Measurements from ENCODE around the gene SLC27A2.
A peak's percentile ranks its signal among the peaks of the same experiment; 100 is the strongest.
"Not testable (repeated sequence)": the region's sequence is repeated elsewhere in the genome, so short reads cannot be mapped to it uniquely, and the experiment has no call there.

The SLC27A2 gene

DNA sequence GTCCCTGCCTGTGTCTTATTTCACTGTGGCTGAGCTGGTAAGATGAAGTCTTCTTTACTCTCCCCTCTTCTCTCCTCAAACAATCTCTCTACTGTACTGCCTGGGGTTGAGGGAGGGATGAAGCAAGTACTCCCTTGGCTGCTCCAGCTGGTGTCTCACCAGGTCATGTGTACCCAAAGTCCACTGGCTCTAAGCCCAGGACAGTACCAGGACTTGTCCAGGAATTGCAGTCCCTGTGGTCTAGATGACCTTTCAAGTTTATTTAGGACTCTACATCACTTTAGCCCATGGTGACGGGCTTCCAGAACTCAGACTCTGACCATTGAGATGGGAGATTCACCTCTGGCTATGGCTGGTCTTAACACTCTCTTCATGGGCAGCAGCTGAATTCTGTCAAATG, 17.5 kb upstream of the SLC27A2 start:
- no peak for DNase-seq

DNA sequence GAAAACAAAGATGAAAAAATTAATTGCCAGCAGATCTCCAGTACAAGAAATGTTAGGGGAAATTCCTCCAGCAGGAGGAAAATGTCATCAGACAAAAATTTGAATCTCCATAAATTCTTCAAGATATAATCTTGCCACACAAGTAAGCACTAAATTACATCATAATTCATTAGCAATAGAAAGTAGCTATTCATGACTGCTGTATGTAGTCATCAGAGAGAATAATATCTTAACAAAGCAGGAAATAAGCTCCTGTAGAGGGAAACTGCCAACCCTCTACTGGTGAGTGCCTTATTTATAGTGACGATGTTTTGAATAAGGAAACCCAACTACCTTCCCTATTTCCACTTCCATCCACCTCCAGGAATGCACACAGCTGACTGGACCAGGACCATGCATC, 15.8 kb upstream of the SLC27A2 start:
- no peak for DNase-seq

DNA sequence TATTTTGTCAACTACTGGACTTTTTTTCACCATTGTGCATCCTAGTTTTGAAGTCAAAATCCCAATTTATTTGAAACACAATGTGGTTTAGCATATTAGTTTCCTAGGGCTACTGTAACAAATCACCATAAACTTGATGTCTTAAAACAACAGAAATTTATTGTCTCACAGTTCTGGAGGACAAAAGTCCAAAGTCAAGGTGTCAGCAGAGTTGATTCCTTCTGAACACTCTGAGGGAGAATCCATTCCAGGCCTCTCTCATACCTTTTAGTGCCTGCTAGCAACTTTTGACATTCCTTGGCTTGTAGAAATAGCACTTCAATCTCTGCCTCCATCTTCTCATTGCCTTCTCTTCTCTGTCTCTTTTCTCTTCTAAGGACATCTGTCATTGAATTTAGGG, 14.9 kb upstream of the SLC27A2 start:
- no peak for DNase-seq

DNA sequence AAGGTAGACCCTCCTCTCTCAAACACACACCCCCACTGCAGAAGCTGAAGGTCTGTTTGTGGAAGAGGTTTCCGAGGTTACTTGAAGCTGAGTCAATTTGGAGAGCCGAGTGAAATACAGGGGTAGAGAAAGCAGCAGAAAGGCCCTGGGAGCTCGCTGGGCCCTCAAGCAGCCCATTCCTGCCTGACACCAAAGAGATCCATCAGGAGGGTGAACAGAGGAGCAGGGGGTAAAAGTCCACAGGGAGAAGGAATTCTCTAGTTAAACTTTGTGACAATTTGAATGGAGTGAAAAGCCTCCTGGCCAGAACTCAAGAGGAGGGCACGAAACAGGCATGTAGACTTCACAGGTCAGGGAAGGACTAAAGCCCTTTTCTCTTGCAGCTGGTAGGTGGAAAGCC, 13.6 kb upstream of the SLC27A2 start:
- no peak for DNase-seq

DNA sequence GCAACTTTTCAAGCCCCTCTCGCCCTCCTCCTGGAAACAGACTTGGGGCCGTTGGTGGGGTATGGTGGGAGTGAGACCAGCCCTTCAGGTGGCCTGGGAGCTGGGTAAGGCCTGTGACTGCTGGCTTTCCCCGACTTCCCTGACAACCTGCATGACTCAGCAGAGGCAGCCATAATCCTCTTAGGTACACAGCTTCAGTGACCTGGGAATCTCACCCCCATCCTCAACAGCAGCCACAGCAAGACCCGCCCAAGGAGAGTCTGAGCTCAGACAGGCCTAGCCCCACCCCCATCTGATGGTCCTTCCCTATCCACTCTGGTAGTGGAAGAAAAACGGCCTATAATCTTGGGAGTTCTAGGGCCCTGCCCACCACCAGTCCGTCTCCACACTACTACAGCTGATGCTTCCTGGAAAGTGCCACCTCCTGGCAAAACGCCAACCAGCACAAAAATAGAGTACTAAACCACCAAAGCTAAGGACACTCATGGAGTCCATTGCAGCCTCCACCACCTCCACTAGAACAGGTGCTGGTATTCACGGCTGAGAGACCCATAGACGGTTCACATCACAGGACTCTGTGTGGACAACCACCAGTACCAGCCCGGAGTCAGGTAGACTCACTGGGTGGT, 13.1 kb upstream of the SLC27A2 start:
- DNase-seq, result no peak

DNA sequence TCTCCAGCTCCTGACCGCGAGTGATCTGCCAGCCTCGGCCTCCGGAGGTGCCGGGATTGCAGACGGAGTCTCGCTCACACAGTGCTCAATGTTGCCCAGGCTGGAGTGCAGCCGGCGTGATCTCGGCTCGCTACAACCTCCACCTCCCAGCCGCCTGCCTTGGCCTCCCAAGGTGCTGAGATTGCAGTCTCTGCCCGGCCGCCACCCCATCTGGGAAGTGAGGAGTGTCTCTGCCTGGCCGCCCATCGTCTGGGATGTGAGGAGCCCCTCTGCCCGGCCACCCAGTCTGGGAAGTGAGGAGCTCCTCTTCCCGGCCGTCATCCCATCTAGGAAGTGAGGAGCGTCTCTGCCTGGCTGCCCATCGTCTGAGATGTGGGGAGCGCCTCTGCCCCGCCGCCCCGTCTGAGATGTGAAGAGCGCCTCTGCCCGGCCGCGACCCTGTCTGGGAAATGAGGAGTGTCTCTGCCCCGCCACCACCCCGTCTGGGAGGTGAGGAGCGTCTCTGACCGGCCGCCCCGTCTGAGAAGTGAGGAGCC, 9.6 kb upstream of the SLC27A2 start:
- DNase-seq, result not testable (repeated sequence)

DNA sequence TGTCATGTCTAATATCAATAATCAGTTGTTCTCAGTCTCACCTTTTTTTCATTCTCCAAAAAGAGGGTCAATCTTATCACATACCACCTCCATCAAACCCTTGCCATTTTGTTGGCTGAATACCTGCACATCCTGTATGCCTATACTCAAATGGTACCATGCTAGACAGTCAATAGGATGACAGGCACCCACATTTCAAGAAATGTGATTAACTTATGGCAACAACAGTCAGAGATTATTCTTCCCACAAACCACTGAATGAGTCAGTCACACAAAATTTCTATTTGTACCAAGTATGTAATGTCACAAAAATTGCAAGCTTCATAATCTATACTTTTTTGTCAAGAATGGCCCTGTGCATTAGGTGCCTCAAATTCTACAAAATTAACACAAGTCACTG, 5.1 kb upstream of the SLC27A2 start:
- no peak for DNase-seq

DNA sequence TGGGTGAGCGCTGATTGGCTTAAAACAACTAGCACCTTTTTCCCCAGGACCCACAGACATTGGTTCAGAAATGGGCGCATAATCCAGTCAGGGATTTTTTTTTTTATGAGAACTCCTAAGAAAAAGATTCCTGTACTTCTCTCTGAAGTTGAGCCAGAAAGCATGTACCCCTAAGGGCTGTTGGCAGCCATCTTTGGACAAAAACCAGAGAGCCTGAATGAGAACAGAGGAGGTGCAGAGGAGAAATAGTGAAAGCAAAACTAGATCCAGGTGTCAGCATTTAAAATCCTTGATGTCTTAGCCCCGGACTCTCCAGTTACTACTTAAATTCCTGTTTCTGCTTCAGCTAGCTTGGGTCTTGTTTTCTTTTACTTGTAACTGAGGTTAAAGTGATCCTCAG, 1.9 kb upstream of the SLC27A2 start:
- no peak for DNase-seq

DNA sequence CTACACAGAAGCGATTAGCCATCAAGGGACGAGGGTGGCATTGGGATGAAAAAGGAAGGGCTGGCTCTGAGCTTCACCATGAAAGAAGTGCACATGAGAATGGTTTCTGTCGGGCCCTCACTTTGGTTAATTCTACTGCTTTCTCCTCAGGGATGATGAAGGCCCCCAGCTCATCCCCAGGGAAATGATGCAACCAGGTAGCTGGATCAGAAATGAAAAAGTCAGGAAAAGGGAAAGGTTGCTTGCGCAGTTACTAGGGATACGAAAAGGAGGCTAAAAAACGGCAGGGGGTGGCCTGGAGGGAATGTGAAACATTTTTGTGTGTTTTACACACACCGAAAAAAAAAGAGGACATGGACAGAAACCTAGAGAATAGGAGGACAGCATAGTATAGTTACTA, 1.4 kb upstream of the SLC27A2 start:
- DNase-seq, result no peak

DNA sequence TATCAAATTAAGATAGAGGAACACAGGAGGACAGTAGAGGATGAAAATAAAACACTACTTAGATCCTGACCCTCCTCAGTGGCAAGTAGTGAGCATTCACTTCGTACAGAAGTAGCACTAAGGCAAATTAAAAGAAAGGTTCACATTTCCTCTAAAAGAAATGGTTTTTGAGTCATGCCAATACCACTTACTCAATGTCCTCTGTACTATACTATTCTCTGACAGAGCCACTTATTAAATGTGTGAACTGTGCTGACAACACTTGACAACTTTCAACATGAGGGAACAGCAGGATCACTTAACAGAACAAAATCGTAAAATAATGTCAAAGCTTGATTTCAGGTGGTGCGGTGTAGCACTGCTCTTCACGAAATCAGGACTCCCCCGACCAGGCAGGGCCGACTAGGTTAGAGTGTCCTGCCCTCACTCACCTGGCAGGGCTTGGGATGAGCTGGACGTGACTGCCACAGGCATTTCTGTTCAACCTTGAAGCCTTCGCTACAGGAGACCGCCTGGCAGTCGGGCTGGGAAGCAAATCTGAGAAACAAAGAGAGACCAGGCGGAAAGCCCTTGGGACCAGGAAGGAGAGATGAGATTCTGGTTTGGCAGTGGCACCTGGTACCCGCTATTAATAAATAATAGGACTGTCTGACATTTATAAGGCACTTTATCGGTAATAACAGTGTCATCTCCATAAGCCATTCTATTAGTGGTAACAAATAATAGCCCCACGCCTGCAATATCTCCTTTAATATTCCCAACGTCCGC, 611 bp upstream of the SLC27A2 start:
- DNase-seq, result no peak

DNA sequence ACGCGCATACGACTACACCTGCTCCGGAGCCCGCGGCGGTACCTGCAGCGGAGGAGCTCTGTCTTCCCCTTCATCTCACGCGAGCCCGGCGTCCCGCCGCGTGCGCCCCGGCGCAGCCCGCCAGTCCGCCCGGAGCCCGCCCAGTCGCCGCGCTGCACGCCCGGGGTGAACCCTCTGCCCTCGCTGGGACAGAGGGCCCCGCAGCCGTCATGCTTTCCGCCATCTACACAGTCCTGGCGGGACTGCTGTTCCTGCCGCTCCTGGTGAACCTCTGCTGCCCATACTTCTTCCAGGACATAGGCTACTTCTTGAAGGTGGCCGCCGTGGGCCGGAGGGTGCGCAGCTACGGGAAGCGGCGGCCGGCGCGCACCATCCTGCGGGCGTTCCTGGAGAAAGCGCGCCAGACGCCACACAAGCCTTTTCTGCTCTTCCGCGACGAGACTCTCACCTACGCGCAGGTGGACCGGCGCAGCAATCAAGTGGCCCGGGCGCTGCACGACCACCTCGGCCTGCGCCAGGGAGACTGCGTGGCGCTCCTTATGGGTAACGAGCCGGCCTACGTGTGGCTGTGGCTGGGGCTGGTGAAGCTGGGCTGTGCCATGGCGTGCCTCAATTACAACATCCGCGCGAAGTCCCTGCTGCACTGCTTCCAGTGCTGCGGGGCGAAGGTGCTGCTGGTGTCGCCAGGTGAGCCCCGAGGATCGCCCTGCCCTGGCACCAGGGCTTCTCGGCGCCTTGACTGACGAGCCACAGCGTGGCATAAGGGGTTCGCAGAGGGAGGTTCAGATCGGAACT, 420 bp downstream of the SLC27A2 start:
- DNase-seq, result peak; percentile 40 to 47

DNA sequence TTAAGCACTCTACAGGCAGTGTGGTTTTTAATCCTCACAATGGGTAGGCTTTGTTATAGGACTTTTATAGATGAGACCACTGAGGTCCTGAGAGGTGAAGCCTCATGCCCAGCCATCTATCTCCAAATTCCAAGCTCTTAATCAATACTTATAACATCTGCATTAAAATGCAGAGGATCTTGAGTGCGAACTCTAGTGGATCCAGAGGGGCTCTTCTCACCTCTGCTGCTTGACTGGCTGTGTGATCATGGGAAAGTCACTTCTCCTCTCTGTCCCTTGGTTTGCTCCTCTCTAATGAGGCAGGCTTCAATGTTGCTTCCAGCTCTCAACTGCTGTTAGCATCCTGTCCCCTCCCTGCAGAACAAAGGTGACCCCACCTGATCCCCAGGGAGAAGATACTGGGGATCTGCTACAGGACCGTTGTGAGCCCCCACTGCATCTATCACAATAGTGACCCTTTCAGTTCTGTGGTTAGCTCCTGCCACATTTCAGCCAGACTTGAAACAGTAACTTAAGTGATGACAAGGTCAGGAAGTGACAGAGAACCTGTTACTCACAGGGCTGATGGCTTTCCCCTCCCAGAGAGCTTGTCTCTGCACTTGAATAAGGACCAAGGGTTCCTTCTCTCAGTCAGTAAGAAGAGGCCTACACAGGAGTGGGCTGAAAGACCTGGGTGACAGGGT, 1.3 kb downstream of the SLC27A2 start:
- DNase-seq, result no peak

DNA sequence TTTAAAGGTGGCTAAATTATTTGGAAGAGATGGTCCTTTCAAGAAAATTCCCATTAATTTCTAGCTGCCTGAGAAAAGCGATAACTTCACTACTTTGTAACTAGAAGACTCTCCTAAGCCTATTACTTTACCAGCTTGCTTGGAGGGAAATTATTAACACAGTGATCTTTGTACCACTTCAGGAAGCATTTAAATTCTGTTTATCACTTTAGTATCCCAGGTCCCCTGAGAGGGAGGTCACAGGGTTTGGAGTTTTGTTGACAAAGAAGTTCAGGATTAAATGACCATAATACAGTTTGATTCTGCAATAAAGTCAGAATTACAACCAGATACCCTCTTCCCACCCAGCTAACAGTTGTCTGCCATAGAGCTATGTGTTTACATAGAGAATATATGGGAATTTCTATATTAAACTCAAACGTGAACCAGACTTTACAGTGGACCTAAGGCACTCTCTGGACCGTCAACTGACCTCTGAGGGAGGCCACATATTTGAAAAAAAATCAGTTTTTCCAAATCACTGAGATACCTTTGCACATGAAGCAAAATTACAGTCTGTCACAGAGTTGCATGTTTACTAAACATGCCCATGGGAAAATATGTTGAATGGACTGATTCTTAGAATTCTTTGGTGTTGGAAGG, 3.0 kb downstream of the SLC27A2 start:
- no peak for DNase-seq

DNA sequence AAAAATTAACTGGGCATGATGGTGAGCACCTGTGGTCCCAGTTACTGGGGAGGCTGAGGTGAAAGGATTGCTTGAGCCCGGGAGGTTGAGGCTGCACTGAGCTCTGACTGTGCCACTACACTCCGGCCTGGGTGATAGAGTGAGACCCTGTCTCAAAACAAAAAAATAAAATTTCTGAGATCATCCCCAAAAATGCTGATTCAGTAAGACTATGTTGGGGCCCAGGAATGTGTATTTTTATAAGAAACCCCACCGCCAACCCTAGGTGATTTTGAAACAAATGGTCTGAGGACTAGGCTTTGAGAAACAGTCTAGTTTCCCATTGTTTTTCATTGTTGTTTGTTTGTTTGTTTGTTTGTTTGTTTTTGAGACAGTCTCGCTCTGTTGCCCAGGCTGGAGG, 4.1 kb downstream of the SLC27A2 start:
- no peak for DNase-seq

DNA sequence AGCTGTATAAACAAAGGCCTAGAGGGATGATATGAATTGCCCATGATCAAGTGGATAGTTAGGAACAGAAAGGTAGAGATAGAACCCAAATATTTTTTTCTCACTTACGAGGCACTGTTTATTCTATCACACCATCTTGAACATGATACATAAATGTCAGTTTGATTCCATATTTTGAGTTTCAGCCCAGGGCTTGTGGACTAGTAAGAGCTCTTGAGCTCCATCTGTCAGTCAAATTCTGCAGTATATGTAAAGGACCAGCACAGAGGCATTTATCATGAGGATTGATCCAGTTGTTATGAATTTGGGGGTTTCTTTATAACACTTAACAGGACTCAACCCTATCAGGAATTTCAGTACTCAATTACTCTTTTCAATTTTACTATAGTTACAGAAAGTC, 4.8 kb downstream of the SLC27A2 start:
- no peak for DNase-seq

DNA sequence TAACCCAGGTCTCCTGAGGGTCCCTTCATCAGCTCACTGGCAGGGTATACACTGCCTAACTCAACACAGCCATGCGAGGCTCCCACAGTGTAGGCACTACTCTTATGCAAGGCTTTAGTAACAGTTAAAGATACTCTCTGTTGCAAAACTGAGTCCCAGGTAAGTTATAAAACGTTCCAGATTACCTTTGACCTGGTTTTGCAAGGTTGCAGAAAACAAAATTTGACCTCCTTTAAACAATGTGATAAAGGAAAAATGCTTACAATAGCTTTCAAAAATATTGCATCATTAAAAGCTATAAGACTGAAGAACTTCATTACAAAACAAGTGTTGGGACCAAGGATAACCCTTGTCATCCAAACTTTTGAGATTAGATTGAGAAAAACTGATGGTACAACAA, 5.5 kb downstream of the SLC27A2 start:
- DNase-seq, result no peak

DNA sequence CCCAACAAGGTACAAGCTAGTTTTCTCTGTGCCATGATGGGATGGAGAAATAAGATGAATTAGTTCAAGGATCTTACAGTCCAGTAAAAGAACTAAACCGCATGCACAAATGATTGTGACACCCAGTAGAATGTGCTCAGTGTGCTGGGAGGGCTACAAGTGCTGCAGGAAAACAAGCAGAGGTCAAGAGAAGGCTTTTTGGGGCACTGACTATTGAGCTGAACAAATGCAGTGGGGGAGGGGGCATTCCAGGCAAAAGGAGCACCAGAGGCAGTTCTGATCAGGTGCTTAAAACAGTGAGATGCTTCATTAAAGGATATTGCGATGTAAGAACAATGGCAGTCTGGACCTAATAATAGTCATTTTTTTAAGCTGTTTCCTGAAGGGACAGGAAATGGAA, 6.0 kb downstream of the SLC27A2 start:
- DNase-seq, result no peak

DNA sequence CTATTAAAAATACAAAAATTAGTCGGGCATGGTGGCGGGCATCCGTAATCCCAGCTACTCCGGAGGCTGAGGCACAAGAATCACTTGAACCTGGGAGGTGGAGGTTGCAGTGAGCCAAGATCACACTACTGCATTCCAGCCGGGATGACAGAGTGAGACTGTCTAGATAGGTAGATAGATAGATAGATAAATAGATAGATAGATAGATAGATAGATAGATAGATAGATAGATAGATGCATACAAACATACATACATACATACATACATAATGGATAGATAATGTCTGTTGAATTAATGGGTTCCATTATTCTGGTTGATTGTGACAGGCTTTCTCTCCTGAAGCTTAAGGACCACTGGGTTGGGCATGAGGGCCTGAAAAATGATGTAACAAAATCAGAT, 6.8 kb downstream of the SLC27A2 start:
- DNase-seq, result not testable (repeated sequence)

DNA sequence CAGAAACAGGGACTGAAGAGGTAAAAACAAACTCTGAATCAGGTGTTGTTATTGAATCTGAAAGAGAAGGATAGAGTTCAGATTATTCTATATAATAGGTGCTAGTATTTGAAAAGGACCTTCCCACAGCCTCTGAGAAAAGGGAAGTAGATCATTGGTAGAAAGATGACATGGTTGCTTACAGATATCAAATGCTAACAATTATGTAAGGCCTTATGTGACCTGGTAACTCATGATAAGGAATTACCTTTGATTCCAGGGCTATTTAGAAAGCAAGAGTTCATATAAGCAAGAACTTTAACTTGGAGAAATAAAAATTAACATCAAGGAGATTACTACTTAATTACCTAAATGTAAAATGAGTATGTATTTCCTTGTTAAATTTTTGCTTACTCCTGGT, 7.6 kb downstream of the SLC27A2 start:
- DNase-seq, result no peak

DNA sequence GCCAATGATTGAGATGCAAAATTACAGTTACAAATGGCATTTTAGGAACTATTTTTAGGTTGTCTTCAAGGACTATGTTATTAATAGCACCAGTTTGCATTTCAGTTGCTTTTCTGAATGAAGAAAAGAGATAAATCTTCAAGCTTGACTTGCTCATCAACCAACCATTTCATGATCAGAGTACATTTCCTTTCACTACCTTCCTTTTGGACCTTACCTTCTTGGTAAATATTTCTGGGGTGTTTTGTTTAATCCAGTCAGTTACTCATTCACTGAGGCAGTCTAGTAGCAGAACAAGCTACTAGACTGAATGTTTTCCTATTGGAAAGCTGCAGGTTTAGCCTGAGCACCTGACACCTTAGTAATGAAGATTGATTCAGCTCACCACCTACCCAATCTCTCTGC, 8.2 kb downstream of the SLC27A2 start:
- no peak for DNase-seq

DNA sequence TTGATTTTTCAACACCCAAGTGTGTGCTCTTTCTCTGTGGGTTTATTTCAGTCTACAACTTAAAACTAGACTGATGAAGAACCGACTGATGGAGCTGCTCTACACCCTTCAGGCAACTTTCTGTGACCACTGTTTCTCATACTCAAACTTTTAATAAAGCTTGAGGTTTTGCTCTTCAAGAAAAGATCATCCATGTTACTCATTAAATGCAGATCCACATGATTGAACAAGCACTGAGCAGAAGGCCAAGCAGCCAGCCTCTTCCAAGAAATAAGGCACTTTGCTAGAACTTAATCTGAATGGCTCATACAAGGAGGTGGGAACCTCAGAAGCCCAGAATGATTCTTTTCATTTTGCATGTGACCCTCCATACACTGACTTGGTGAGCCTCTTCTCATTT, 8.7 kb downstream of the SLC27A2 start:
- no peak for DNase-seq

DNA sequence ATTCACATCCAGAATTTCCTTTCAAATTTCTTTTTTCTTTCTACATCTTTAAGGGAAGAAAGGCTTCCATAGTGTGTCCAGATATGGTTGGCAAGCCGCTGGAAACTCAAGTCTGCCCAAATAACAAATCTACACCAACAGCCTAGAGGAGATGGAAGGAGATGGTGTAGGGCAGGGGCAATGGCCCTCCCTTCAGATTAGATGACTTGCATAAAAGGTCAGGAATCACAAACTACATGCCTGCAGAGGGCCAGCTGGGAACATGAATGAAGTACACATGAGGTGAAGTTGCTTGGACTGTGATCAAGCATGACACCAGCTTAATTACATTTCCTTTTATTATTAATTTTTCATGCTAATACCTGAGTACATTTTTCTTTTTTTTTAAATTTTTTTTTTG, 10.2 kb downstream of the SLC27A2 start:
- no peak for DNase-seq
